PC-9 (cell line): Measurements from ENCODE around the gene FAM120A.

Experiments
- EZH2 ChIP-seq: fragments of 200-600 bp; sonication (generic); IDR thresholded peaks from 2 replicates; pipeline ENCODE4 v1.8.0; 2017; ENCODE audit warnings: antibody characterized with exemption, low read depth
- TF ChIP-seq, protein P1 (sequence below): fragments of 200-600 bp; sonication (generic); conservative IDR thresholded peaks from 2 replicates; pipeline ENCODE4 v1.6.1; 2017; ENCODE audit warnings: mixed run types, antibody characterized with exemption, mild to moderate bottlenecking, moderate library complexity

DNA sequence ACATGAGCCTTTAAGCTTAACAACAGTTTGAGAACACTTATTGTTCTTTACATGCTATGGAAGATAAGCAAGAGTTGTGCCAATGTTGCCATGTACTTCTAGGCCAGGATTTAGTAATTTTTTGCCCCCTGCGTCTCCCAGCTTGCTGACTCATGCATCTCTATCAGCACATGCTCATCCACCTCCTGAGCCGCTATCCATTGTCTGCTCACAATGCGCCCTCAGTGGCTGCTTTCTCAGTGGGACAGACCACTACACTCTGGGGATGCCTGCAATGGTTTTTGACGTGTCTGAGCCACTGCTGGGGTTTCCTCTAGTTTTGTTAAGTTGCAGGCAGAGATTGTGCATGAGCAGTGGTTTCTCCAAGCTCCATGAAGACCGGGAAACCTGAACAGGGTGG is 74.0 kb downstream of the FAM120A start:
- TF ChIP-seq, protein P1, sequence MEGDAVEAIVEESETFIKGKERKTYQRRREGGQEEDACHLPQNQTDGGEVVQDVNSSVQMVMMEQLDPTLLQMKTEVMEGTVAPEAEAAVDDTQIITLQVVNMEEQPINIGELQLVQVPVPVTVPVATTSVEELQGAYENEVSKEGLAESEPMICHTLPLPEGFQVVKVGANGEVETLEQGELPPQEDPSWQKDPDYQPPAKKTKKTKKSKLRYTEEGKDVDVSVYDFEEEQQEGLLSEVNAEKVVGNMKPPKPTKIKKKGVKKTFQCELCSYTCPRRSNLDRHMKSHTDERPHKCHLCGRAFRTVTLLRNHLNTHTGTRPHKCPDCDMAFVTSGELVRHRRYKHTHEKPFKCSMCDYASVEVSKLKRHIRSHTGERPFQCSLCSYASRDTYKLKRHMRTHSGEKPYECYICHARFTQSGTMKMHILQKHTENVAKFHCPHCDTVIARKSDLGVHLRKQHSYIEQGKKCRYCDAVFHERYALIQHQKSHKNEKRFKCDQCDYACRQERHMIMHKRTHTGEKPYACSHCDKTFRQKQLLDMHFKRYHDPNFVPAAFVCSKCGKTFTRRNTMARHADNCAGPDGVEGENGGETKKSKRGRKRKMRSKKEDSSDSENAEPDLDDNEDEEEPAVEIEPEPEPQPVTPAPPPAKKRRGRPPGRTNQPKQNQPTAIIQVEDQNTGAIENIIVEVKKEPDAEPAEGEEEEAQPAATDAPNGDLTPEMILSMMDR = no peak
- TF ChIP-seq EZH2 = no peak
